CD8-positive, alpha-beta memory T cell (primary cell): ENCODE measurements around the gene TYW1. TPM values are rescaled to one million over a fixed set of nuclear protein-coding genes. Genes with fewer than 3 reads are reported as not detected.
A peak's percentile ranks its signal among the peaks of the same experiment; 100 is the strongest.
"Not testable (repeated sequence)": the region's sequence is repeated elsewhere in the genome, so short reads cannot be mapped to it uniquely, and the experiment has no call there.

ENCODE experiments used
- CTCF ChIA-PET: fragments of 350-600 bp; sonication (Branson Sonifier 250); formaldehyde crosslinking; loops from one replicate; lab custom pipeline; 2021; ENCODE audit warnings: antibody characterized with exemption; lab: Charles Lee
- POLR2A ChIA-PET: fragments of 350-600 bp; sonication (Branson Sonifier 250); formaldehyde crosslinking; loops from one replicate; lab custom pipeline; 2021; ENCODE audit warnings: antibody characterized with exemption; lab: Charles Lee
- DNase-seq, 5 donors: peaks; one replicate each; pipeline versions ENCODE4 v3.0.0 to v3.0.0-alpha.2; 2020 to 2022; ENCODE audit warnings: mixed read lengths in 1 of 5
- H3K27ac ChIP-seq: one replicate; pipeline ENCODE4 v1.7.0; 2013; ENCODE audit warnings: low read depth, mild to moderate bottlenecking, low read length, moderate library complexity
- H3K27me3 ChIP-seq: 2 replicates; pipeline ENCODE4 v1.7.0; 2013; ENCODE audit warnings: low read length, mild to moderate bottlenecking; ENCODE audit not compliant: insufficient read depth, poor library complexity, severe bottlenecking
- H3K36me3 ChIP-seq: 2 replicates; pipeline ENCODE4 v1.7.0; 2013; ENCODE audit warnings: mild to moderate bottlenecking, low read length, moderate library complexity; ENCODE audit not compliant: insufficient read depth
- H3K4me1 ChIP-seq: 2 replicates; pipeline ENCODE4 v1.7.0; 2013; ENCODE audit warnings: mild to moderate bottlenecking, low read length, moderate library complexity; ENCODE audit not compliant: insufficient read depth
- H3K4me3 ChIP-seq: 2 replicates; pipeline ENCODE4 v1.7.0; 2013; ENCODE audit warnings: mild to moderate bottlenecking, low read length
- H3K9me3 ChIP-seq: 2 replicates; pipeline ENCODE4 v1.7.0; 2013; ENCODE audit warnings: mild to moderate bottlenecking, low read length
- H3K27ac Mint-ChIP-seq, 8 donors: one replicate each; pipeline ENCODE4 v1.8.0; 2020 to 2021; ENCODE audit warnings: mixed read lengths in 8 of 8, mild to moderate bottlenecking in 6 of 8, inconsistent platforms in 3 of 8, moderate library complexity in 3 of 8
- H3K27me3 Mint-ChIP-seq, 2 donors: one replicate each; pipeline ENCODE4 v1.8.0; 2020 to 2021; ENCODE audit warnings: mixed read lengths in 2 of 2, mild to moderate bottlenecking in 1 of 2, moderate library complexity in 1 of 2
- H3K36me3 Mint-ChIP-seq, 3 donors: one replicate each; pipeline ENCODE4 v1.8.0; 2020 to 2021; ENCODE audit warnings: mixed read lengths in 3 of 3, inconsistent platforms in 1 of 3, mild to moderate bottlenecking in 1 of 3
- H3K4me1 Mint-ChIP-seq, 3 donors: one replicate each; pipeline ENCODE4 v1.8.0; 2020 to 2021; ENCODE audit warnings: mixed read lengths in 3 of 3, inconsistent platforms in 1 of 3, mild to moderate bottlenecking in 1 of 3
- H3K4me3 Mint-ChIP-seq, 7 donors: one replicate each; pipeline ENCODE4 v1.8.0; 2020 to 2021; ENCODE audit warnings: mixed read lengths in 7 of 7, mild to moderate bottlenecking in 6 of 7, moderate library complexity in 4 of 7, inconsistent platforms in 2 of 7
- H3K9me3 Mint-ChIP-seq, 5 donors: one replicate each; pipeline ENCODE4 v1.8.0; 2020 to 2022; ENCODE audit warnings: mixed read lengths in 5 of 5, mild to moderate bottlenecking in 3 of 5, moderate library complexity in 2 of 5, inconsistent platforms in 1 of 5
- polyA plus RNA-seq: library from polyadenylated mRNA; unstranded; fragments of 300-500 nt; fragmentation: Illumina TruSeq; gene quantifications from one replicate; pipeline ENCODE4 v1.2.3, GENCODE V29; 2021
- total RNA-seq, 2 experiments: library from RNA; stranded (reverse); gene quantifications; one replicate each; pipeline ENCODE4 v1.2.3, GENCODE V29; 2021

Gene TYW1
- total and polyA plus RNA-seq, 3 experiments from 2014 or later, result 20.2 to 26.5 (median 21.5) TPM

DNA sequence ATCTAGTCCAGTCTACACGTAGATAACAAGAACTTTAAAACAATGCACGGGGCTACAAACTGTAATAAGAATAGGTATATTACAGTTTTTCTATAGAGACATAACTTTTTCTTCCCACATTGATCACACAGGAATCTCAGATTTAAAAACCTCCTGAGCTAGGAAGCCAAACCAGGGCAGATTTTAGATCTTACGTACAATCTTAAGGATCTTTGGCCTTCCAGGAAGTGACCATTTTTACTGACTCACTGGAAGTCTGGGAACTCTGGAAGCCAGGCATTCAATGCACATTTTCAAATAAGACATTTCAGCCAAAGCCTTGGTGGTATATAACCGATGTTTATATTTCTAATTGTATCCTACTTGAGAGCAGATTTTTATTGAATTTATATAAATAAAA lies 64.7 kb downstream of the TYW1 start:
- H3K4me1 Mint-ChIP-seq, H3K27ac Mint-ChIP-seq, H3K27me3 Mint-ChIP-seq, H3K36me3 ChIP-seq, H3K9me3 ChIP-seq, H3K4me1 ChIP-seq, DNase-seq, H3K4me3 ChIP-seq, H3K9me3 Mint-ChIP-seq, H3K4me3 Mint-ChIP-seq, CTCF ChIA-PET, POLR2A ChIA-PET, H3K27me3 ChIP-seq, H3K27ac ChIP-seq: not testable (repeated sequence)
- H3K36me3 Mint-ChIP-seq, result peaks cover 13 to 70% (median 16%) of the 10 kb centered on the region in 3 donors

DNA sequence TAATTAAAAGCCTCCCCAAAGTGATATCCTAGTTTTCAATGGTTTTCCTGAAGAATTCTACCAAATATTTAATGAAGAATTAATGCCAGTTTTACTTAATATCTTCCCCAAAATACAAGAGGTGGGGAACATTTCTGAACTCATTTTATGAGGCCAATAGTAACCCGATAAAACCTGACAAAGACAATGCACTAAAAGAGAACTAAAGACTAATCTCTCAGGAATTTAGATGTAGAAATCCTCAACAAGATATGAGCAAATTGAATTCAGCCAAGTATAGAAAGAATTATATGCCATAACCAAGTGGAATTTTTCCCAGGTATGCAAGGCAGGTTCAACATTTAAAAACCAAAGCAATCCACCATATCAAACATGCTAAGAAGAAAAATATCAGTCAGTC lies 66.2 kb downstream of the TYW1 start:
- CTCF ChIA-PET, H3K4me1 ChIP-seq, H3K4me3 ChIP-seq, H3K27me3 Mint-ChIP-seq, H3K27ac ChIP-seq, H3K4me3 Mint-ChIP-seq, H3K36me3 ChIP-seq, H3K9me3 ChIP-seq, H3K27me3 ChIP-seq, H3K9me3 Mint-ChIP-seq, POLR2A ChIA-PET, H3K27ac Mint-ChIP-seq, DNase-seq: not testable (repeated sequence)
- H3K4me1 Mint-ChIP-seq, result peaks cover 2 to 16% (median 14%) of the 10 kb centered on the region in 3 donors
- peaks cover 22 to 66% (median 25%) of the 10 kb centered on the region in 3 donors for H3K36me3 Mint-ChIP-seq

DNA sequence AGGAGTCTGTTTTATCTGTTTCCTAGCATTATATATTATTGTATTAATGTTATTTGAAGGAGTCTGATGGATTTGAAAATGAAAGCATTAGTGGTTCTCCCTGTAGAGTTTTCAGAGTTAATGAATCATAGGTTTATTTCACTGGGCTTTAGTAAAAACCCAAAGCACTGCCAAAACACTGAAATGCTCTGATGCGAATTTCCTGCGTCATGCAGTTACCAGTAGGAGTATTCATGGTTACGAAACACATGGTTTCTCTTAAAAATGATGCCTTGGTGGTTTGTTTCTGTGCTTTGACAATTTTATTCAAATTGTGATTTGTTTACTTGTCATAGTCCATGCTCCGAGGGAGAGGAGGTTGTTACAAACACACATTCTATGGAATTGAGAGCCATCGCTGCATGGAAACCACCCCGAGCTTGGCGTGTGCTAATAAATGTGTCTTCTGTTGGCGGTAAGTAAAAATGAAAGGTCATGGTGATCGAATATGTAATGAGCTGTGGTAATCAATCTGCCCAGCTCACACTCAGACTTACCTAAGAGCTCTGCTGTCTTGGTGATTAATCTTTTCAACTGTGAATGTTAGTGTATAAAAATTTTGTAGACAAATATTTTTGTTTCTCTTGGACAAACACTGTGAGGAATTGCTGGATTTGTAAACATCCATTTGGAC lies 70.5 kb downstream of the TYW1 start:
- H3K27ac ChIP-seq, H3K9me3 ChIP-seq, H3K4me3 ChIP-seq, H3K36me3 ChIP-seq, H3K9me3 Mint-ChIP-seq, POLR2A ChIA-PET, CTCF ChIA-PET, H3K27me3 ChIP-seq, H3K27me3 Mint-ChIP-seq, DNase-seq, H3K4me1 ChIP-seq: not testable (repeated sequence)
- Mint-ChIP-seq H3K27ac (peak overlapping the region in 4 of 8 donors; percentile 12 to 76 (median 44)), H3K36me3 (peaks cover 45 to 66% (median 47%) of the 10 kb centered on the region in 3 donors), H3K4me1 (peaks cover 2 to 16% (median 10%) of the 10 kb centered on the region in 3 donors), H3K4me3 (peak overlapping the region in 2 of 7 donors; percentile 21 to 71)

DNA sequence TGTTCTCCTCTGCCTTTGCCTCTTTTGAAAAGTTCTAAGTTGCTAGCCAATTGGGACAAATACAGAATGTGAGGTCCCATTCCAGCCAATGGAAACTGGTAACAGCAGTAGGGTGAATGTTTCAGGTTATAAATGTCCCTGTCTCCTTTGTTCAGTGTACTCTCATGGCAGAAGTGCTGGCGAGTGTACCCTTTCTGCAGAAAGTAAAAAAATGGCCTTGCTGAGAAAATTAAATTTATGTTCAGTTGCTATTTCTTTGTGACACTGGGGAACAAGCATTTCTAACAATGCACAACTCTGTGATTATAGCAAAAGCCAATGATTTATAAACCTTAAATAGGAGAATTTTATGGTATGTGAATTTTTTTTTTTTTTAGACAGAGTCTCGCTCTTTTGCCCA lies 79.5 kb downstream of the TYW1 start:
- CTCF ChIA-PET, H3K4me3 Mint-ChIP-seq, POLR2A ChIA-PET, H3K4me3 ChIP-seq, H3K27ac ChIP-seq, H3K36me3 ChIP-seq, H3K4me1 ChIP-seq, H3K27me3 ChIP-seq, H3K27me3 Mint-ChIP-seq, DNase-seq, H3K9me3 ChIP-seq, H3K27ac Mint-ChIP-seq: not testable (repeated sequence)
- peaks cover 6 to 19% (median 9%) of the 10 kb centered on the region in 3 donors for H3K4me1 Mint-ChIP-seq
- H3K9me3 Mint-ChIP-seq, result peaks cover 25 to 52% (median 38%) of the 10 kb centered on the region in 5 donors
- peaks cover 36 to 70% (median 64%) of the 10 kb centered on the region in 3 donors for H3K36me3 Mint-ChIP-seq

DNA sequence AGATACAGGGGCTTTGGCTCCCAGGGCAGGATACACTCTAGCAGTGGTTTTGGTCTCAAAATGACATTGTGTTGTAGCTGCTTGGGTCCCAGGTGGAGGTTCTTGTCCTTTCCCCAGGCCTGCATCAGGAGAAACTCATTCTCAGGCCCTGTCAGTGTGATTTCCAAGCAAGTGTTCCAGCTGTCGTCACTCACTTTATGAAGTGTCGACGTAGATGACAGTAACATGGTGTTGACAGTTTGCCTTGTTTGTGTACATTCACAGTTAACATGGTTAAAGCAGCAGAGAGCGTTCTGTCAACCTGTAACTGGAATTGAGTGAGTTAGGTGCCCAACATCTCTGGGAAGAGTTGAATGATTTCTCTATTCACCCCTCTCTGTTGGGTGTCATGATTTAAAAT lies 86.2 kb downstream of the TYW1 start:
- H3K27ac Mint-ChIP-seq, H3K27me3 ChIP-seq, H3K27me3 Mint-ChIP-seq, H3K27ac ChIP-seq, H3K36me3 ChIP-seq, H3K4me1 ChIP-seq, POLR2A ChIA-PET, H3K4me3 Mint-ChIP-seq, DNase-seq, H3K9me3 ChIP-seq, H3K4me3 ChIP-seq, CTCF ChIA-PET: not testable (repeated sequence)
- peaks cover 18 to 36% (median 18%) of the 10 kb centered on the region in 3 donors for H3K4me1 Mint-ChIP-seq
- peaks cover 48 to 78% (median 48%) of the 10 kb centered on the region in 3 donors for H3K36me3 Mint-ChIP-seq
- peaks cover 12 to 32% (median 20%) of the 10 kb centered on the region in 5 donors for H3K9me3 Mint-ChIP-seq

DNA sequence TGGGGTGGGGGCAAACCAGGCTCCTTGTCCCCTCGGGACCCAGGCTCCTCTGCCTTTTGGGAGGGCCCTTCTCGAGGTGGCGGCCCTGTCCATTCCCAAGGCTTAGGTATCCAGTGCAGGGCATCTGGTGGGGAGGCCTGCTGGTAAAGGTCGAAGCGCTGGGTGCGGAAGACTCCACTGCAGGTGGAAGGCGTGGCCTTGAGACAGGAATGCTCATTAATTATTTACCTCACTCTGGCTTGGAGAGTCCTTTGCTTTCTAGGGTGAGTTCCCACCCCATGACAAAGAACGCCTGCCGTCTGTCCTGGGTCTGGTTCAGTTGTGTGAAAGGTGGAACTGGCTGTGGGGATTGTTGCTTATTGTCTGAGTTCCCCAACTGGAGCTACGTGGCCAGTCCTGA lies 92.6 kb downstream of the TYW1 start:
- H3K9me3 ChIP-seq, DNase-seq, H3K4me3 Mint-ChIP-seq, H3K9me3 Mint-ChIP-seq, H3K36me3 ChIP-seq, H3K4me3 ChIP-seq, H3K27me3 Mint-ChIP-seq, H3K4me1 Mint-ChIP-seq, H3K4me1 ChIP-seq, CTCF ChIA-PET, H3K27me3 ChIP-seq, POLR2A ChIA-PET, H3K27ac ChIP-seq: not testable (repeated sequence)
- peaks cover 16 to 56% (median 28%) of the 10 kb centered on the region in 3 donors for H3K36me3 Mint-ChIP-seq
- H3K27ac Mint-ChIP-seq, result peak overlapping the region in 1 of 8 donors; percentile 12

DNA sequence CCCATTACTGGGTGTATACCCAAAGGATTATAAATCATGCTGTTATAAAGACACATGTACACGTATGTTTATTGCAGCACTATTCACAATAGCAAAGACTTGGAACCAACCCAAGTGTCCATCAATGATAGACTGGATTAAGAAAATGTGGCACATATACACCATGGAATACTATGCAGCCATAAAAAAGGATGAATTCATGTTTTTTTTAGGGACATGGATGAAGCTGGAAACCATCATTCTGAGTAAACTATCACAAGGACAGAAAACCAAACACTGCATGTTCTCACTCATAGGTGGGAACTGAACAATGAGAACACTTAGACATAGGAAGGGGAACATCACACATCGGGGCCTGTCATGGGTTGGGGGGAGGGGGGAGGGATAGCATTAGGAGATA lies 94.4 kb downstream of the TYW1 start:
- CTCF ChIA-PET, H3K4me1 Mint-ChIP-seq, H3K4me3 ChIP-seq, H3K9me3 ChIP-seq, H3K27ac ChIP-seq, DNase-seq, H3K36me3 ChIP-seq, H3K4me1 ChIP-seq, H3K27me3 Mint-ChIP-seq, H3K9me3 Mint-ChIP-seq, H3K27ac Mint-ChIP-seq, POLR2A ChIA-PET, H3K27me3 ChIP-seq, H3K4me3 Mint-ChIP-seq: not testable (repeated sequence)
- H3K36me3 Mint-ChIP-seq, result peaks cover 11 to 54% (median 18%) of the 10 kb centered on the region in 3 donors

DNA sequence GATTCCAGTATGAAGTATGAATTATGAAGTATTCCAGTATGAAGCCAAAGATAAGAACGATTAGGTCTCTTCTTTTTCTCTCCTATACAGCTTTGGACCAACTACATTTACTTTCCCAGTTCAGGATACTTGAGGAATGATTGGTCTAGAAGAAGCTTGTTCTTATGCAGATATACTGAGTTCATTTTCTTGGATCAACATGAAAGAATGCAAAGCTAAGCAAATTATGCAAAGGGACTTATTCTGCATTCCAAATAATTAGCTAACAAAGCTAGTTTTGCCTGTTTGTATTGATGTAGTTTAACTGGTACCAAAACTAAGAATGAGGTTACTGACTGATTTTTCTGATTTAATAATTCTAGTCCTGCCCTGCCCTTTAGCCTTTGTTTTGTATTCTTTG lies 101.4 kb downstream of the TYW1 start:
- DNase-seq, H3K4me1 ChIP-seq, CTCF ChIA-PET, H3K27ac Mint-ChIP-seq, H3K9me3 Mint-ChIP-seq, H3K27me3 Mint-ChIP-seq, H3K4me1 Mint-ChIP-seq, H3K36me3 ChIP-seq, H3K27ac ChIP-seq, H3K4me3 ChIP-seq, H3K4me3 Mint-ChIP-seq, POLR2A ChIA-PET, H3K9me3 ChIP-seq, H3K27me3 ChIP-seq: not testable (repeated sequence)
- peaks cover 5 to 53% (median 26%) of the 10 kb centered on the region in 3 donors for H3K36me3 Mint-ChIP-seq
